Mesothelial cell of epicardium (in vitro differentiated cells): ENCODE measurements around the gene FOSL1. TPM values are rescaled to one million over a fixed set of nuclear protein-coding genes. Genes with fewer than 3 reads are reported as not detected.

Source experiments
- DNase-seq, 2 experiments: peaks; one replicate each; pipeline ENCODE4 v3.0.0; 2021; ENCODE audit warnings: low spot score in 2 of 2; ENCODE audit not compliant: unreplicated experiment in 2 of 2
- H3K27ac Mint-ChIP-seq: 2 replicates; pipeline ENCODE4 v1.8.0; 2021; ENCODE audit warnings: mixed read lengths
- H3K27me3 Mint-ChIP-seq: 2 replicates; pipeline ENCODE4 v1.8.0; 2021; ENCODE audit warnings: low read depth, mixed read lengths
- H3K36me3 Mint-ChIP-seq: 2 replicates; pipeline ENCODE4 v1.8.0; 2021; ENCODE audit warnings: mixed read lengths
- H3K4me1 Mint-ChIP-seq: 2 replicates; pipeline ENCODE4 v1.8.0; 2021; ENCODE audit warnings: mixed read lengths
- H3K4me3 Mint-ChIP-seq: 2 replicates; pipeline ENCODE4 v1.8.0; 2021; ENCODE audit warnings: mild to moderate bottlenecking, moderate library complexity, mixed read lengths
- H3K9me3 Mint-ChIP-seq: 2 replicates; pipeline ENCODE4 v1.8.0; 2021; ENCODE audit warnings: mixed read lengths
- total RNA-seq: library from RNA; stranded (reverse); gene quantifications from 3 replicates; pipeline ENCODE4 v1.2.1, GENCODE V29; 2021
- TF ChIP-seq, protein P1 (sequence below): fragments of 200-600 bp; sonication (generic); IDR thresholded peaks from one replicate; pipeline ENCODE4 v1.5.0; 2021; ENCODE audit warnings: antibody characterized with exemption; ENCODE audit not compliant: unreplicated experiment

Gene FOSL1
- total RNA-seq, 1 donor from 2014 or later: 3.1 TPM

DNA sequence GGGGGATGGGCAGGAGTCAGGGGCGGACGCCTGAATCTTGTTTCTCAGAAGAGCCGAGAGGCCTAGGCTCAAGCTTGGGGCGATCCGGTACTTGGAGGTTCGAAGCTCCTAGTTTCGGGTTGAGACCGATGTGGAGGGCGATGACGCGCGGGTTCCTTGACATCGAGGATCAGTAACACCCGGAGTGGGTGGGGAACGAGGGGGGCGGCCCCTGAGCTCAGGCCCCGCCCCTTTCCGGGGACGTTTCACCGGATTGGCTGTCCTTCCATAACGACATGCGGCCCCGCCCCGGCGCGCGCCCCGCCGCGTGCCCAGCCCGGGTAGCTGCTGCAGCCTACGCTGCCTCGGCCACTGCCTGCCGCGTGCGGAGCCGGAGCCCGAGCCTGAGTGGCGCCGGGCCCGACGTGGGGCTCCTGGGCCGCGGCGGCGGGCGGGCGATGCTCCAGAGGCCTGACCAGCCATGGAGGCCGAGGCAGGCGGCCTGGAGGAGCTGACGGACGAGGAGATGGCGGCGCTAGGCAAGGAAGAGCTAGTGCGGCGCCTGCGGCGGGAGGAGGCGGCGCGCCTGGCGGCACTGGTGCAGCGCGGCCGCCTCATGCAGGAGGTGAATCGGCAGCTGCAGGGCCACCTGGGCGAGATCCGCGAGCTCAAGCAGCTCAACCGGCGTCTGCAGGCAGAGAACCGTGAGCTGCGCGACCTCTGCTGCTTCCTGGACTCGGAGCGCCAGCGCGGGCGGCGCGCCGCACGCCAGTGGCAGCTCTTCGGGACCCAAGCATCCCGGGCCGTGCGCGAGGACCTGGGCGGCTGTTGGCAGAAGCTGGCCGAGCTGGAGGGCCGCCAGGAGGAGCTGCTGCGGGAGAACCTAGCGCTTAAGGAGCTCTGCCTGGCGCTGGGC is 9.6 kb downstream of the FOSL1 start, which contains the start of gene CCDC85B:
Gene CCDC85B, plus strand, starts transcription at position 350 of the 895 bp plus-strand sequence. Its CDS starts 111 bp downstream, at position 461.
- peak; percentile 94 to 97 for DNase-seq
- H3K4me1 Mint-ChIP-seq: peaks cover 46% of the 10 kb centered on the region
- H3K27ac Mint-ChIP-seq: peak within 1 kb of the TSS; percentile 96
- H3K36me3 Mint-ChIP-seq: peaks cover 6% of the 10 kb centered on the region
- no peaks in the 10 kb centered on the region for H3K9me3 Mint-ChIP-seq
- peak within 1 kb of the TSS; percentile 97 for H3K4me3 Mint-ChIP-seq
- H3K27me3 Mint-ChIP-seq: peaks cover 12% of the 10 kb centered on the region
- TF ChIP-seq, protein P1, sequence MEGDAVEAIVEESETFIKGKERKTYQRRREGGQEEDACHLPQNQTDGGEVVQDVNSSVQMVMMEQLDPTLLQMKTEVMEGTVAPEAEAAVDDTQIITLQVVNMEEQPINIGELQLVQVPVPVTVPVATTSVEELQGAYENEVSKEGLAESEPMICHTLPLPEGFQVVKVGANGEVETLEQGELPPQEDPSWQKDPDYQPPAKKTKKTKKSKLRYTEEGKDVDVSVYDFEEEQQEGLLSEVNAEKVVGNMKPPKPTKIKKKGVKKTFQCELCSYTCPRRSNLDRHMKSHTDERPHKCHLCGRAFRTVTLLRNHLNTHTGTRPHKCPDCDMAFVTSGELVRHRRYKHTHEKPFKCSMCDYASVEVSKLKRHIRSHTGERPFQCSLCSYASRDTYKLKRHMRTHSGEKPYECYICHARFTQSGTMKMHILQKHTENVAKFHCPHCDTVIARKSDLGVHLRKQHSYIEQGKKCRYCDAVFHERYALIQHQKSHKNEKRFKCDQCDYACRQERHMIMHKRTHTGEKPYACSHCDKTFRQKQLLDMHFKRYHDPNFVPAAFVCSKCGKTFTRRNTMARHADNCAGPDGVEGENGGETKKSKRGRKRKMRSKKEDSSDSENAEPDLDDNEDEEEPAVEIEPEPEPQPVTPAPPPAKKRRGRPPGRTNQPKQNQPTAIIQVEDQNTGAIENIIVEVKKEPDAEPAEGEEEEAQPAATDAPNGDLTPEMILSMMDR: peak; percentile 35

DNA sequence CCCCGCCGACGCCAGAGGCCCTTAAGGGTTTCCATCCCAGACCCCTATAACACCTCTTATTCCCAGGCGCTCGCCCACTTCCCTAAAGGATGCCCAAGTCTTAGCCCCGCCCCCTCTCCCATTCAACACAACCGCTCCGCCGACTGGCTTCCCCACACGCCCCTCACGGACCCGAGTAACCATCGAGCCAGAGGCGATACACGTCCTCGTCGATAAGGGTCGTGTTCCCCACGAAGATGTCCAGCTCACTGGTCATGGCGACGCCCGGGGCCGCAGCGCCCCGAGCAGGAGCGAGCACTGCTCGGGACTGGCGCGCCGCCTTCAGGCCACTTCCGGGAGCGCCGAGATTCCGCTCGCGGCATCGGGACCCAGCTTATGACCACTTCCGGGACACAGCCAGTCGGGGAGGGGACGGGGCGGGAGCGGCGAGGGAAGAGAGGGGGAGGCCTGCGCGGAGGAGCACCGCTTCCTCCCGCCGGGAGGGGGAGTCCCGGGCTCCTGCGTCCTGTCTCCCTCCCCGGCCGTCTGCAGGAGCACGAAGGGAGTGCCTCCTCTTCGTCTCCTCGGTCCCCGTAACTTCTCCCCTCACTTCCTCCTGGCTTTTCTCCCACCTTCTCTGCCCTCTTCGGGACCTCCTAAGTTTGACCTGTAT is 11.9 kb downstream of the FOSL1 start, which contains the start of gene FIBP:
Gene FIBP, minus strand, starts transcription at position 309 of the 652 bp plus-strand sequence. Its CDS starts 53 bp downstream, at position 256.
- Mint-ChIP-seq H3K27me3 (peaks cover 7% of the 10 kb centered on the region), H3K36me3 (peaks cover 16% of the 10 kb centered on the region), H3K27ac (peak within 1 kb of the TSS; percentile 96), H3K4me3 (peak within 1 kb of the TSS; percentile 97), H3K4me1 (peaks cover 50% of the 10 kb centered on the region), H3K9me3 (no peaks in the 10 kb centered on the region)
- TF ChIP-seq, protein P1: peak; percentile 91
- peak; percentile 96 for DNase-seq

DNA sequence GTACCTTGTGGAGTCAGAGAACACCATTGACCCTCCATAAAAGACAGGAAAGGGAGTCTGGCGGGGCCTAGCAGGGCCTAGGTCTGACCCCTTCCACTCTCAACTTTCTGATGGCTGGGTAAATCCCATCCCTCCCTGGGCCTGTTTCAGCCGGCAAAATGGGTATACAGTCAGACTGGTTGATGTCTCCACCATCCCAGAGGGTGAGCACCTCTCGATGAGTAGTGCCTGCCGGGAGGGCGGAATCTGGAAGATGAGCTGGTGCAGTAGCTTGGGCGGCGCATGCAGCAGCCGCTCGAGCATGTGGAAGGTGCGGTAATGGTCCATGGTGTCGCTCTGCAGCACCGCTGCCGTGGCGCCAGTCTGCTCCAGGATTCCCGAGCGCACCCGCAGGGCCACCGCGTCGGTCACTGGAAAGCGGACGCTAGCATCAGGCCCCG is 12.4 kb downstream of the FOSL1 start:
- peaks cover 49% of the 10 kb centered on the region for H3K4me1 Mint-ChIP-seq
- TF ChIP-seq, protein P1: no peak
- DNase-seq: no peak
- peak overlapping the region; percentile 97 for H3K4me3 Mint-ChIP-seq
- H3K27ac Mint-ChIP-seq: peak overlapping the region; percentile 96
- no peaks in the 10 kb centered on the region for H3K9me3 Mint-ChIP-seq
- H3K36me3 Mint-ChIP-seq: peaks cover 16% of the 10 kb centered on the region
- peaks cover 7% of the 10 kb centered on the region for H3K27me3 Mint-ChIP-seq

DNA sequence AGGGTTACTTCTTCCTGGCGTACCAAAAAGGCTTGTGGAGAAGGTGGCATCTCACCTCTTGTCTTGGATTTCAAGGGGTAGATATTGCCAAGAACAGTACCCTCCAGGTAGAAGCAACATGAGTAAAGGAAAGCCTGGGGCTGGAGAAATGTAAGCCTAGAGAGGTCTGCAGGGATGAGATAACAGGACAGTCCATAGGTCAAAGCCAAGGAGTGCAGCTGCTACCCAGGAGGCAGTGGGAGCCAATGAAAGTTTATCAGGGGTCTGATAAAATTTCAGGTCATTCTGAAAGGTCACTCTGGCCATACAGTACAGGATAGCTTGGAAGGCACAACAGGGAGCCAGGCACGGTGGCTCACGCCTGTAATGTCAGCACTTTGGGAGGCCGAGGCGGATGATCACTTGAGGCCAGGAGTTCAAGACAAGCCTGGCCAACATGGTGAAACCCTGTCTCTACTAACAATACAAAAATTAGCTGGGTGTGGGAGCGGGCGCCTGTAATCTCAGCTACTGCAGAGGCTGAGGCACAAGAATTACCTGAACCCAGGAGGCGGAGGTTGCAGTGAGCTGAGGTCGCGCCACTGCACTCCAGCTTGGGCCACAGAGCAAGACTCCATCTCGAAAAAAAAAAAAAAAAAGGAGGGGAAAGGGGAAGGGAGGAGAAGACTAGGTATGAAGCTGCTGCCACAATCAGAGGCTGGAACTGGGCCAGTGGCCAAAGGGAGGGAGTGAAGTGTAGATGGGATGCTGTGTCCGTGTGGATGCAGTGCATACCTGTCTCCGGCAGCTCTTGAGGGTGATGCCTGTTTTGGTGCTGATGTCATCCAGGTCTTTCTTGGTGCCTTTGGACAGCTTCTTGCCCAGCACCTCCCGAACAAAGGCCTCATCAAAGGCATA is 13.1 kb downstream of the FOSL1 start:
- Mint-ChIP-seq H3K9me3 (no peaks in the 10 kb centered on the region), H3K4me3 (peak overlapping the region; percentile 97), H3K27ac (peak overlapping the region; percentile 96), H3K36me3 (peaks cover 16% of the 10 kb centered on the region), H3K27me3 (peaks cover under 1% of the 10 kb centered on the region), H3K4me1 (peaks cover 42% of the 10 kb centered on the region)
- no peak for DNase-seq
- TF ChIP-seq, protein P1: no peak
